ENCODE data around the gene ELMO3. TPM values are rescaled to one million over a fixed set of nuclear protein-coding genes. Genes with fewer than 3 reads are reported as not detected.

ELMO3 gene
- total and polyA plus RNA-seq, 2 of the 4 experiments (the other 2 are of a cell fraction) = 0.36 to 1.6 TPM

DNA sequence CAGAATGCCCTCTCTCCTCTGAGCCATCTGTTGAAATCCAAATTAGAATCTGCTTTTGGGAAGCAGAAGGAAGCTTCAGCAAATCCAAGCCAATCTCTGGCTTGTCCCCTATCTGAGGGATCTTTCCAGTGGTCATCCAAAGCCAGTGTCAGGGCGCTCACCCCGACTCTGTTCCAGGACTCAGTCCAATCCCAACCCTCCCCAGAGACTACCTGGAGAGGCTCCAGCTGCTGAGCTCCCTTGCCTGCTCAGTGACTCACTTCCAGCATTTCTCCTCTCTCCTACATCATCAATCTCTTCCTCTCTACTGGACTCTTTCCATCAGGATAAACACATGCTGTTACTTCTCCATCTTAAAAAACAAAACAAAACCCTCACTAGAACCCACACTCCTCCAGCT is 17.6 kb upstream of the ELMO3 start:
- Histone ChIP-seq H3K27ac (ENCODE audit: insufficient read depth, low read length) (peak overlapping the region; percentile 41; the same call in 1 of the 2 replicates), H2AK9ac (replicated peaks; ENCODE audit: low read depth, low read length, poor library complexity) (peak overlapping the region; percentile 83), H2AFZ (replicated peaks; ENCODE audit: low read length, poor library complexity) (no peak overlapping the region), H3K4me2 (ENCODE audit: low read depth, low read length) (peak overlapping the region; percentile 26), H4K5ac (ENCODE audit: low read depth, low read length) (no peak overlapping the region), H4K20me1 (ENCODE audit: insufficient read depth, low read length) (peaks cover 33% of the 10 kb centered on the region), H2AK5ac (ENCODE audit: low read depth, low read length) (peak overlapping the region; percentile 89), H4K8ac (ENCODE audit: low read depth in 2 of 2, low read length in 2 of 2) (peak overlapping the region in 1 of 2 experiments; percentile 40; a peak in 1 of 4 replicates), H3K9me3 (ENCODE audit: control insufficient read depth, insufficient read depth, low read length) (no peaks in the 10 kb centered on the region), H2BK5ac (ENCODE audit: low read depth, low read length, poor library complexity, severe bottlenecking) (peak overlapping the region; percentile 58), H3K14ac (replicated peaks; ENCODE audit: low read depth, low read length) (peak overlapping the region; percentile 7), H3K36me3 (ENCODE audit: control insufficient read depth, insufficient read depth, low read length) (peaks cover 2% of the 10 kb centered on the region; the same call in 1 of the 2 replicates), H3K56ac (ENCODE audit: extremely low read depth, insufficient read depth, low read length) (no peak overlapping the region), H3K4me3 (ENCODE audit: insufficient read depth, low read depth, low read length) (no peak overlapping the region), H2BK120ac (ENCODE audit: low read depth, low read length) (peak overlapping the region; percentile 38; the same call in 1 of the 2 replicates), H2BK20ac (ENCODE audit: low read depth, low read length) (0 out of 2 replicates have a peak overlapping the region, but pooled peaks have one; percentile 8), H4K91ac (ENCODE audit: insufficient read depth, low read depth, low read length) (peak overlapping the region; percentile 49), H3K23ac (ENCODE audit: low read depth, low read length) (no peak overlapping the region), H3K27me3 (ENCODE audit: control insufficient read depth, insufficient read depth, low read length) (no peaks in the 10 kb centered on the region), H3K18ac (ENCODE audit: low read depth, low read length) (peak overlapping the region; percentile 23; the same call in 1 of the 2 replicates), H3K9ac (ENCODE audit: low read depth, low read length) (peak overlapping the region; percentile 15; the same call in 1 of the 2 replicates), H2BK15ac (ENCODE audit: low read depth, low read length) (0 out of 3 replicates have a peak overlapping the region, but pooled peaks have one; percentile 21), H3K79me1 (ENCODE audit: low read depth in 1 of 2, low read length in 2 of 2) (peaks cover 25 to 42% of the 10 kb centered on the region in 2 experiments), H3K9me1 (ENCODE audit: insufficient read depth, low read length) (peaks cover 10% of the 10 kb centered on the region), H3K4me1 (ENCODE audit: control insufficient read depth, insufficient read depth, low read length) (peaks cover 12% of the 10 kb centered on the region), H3K4ac (ENCODE audit: low read depth, low read length) (peak overlapping the region; percentile 75)
- no TSS peak for BruUV-seq (replicated peaks)
- intact Hi-C loops (cut with micrococcal nuclease) = loop anchor here (10.0 kb wide), 1 partner anchor 167 kb away; no protein-coding TSS in a partner anchor
- TF ChIP-seq MAFK (IDR thresholded peaks at IDR 0.05; ENCODE audit: low read depth, low read length) = no peak
- TF ChIP-seq MXI1 (IDR thresholded peaks at IDR 0.05; ENCODE audit: borderline replicate concordance, low read depth, low read length) = peak; percentile 24; the same call in 1 of the 2 replicates
- peak; percentile 55; the same call in 1 of the 2 replicates for TF ChIP-seq FOS (IDR thresholded peaks at IDR 0.05; ENCODE audit: low read depth, low read length)
- WGBS, 2 experiments (ENCODE audit: extremely low coverage in 2 of 2, insufficient read length in 1 of 2) = 0% methylated on average over 1 of the region's 2 CpGs; no CpG with 5 or more reads in 1 of the 2 experiments
- DNase-seq (peak; percentile 92), ATAC-seq (ENCODE audit: low read depth) (peak; percentile 7)
- in situ Hi-C loops (cut with MboI; ENCODE audit: low sequenced_read_pairs) = no loop called here
- CTCF ChIA-PET = interaction anchor here (0.6 kb wide), 1 partner anchor 366 kb away, joined by 4 read pairs; no protein-coding TSS in a partner anchor
- POLR2A ChIA-PET (ENCODE audit: unreplicated experiment) = no interaction called here
- dilution Hi-C loops (cut with HindIII; ENCODE audit: low sequenced_read_pairs, unreplicated experiment) = no loop called here

Measured in IMR-90 (cell line).